Muscle layer of duodenum (tissue), 2 donors: ENCODE results near the gene FOXC1.

Experiments used
- H3K27ac ChIP-seq: one replicate; pipeline ENCODE4 v1.7.0; 2013; ENCODE audit warnings: mild to moderate bottlenecking, low read length
- H3K27me3 ChIP-seq: one replicate; pipeline ENCODE4 v1.7.0; 2013; ENCODE audit warnings: low read depth, mild to moderate bottlenecking, control low read depth, low read length
- H3K36me3 ChIP-seq, 2 donors: one replicate each; pipeline ENCODE4 v1.7.0; 2013; ENCODE audit warnings: low read length in 2 of 2, control low read depth in 1 of 2, mild to moderate bottlenecking in 1 of 2; ENCODE audit not compliant: insufficient read depth in 2 of 2, control insufficient read depth in 1 of 2
- H3K4me1 ChIP-seq, 2 donors: one replicate each; pipeline ENCODE4 v1.7.0; 2013; ENCODE audit warnings: low read length in 2 of 2, mild to moderate bottlenecking in 2 of 2, control low read depth in 1 of 2, moderate library complexity in 1 of 2; ENCODE audit not compliant: insufficient read depth in 2 of 2, control insufficient read depth in 1 of 2
- H3K4me3 ChIP-seq, 2 donors: one replicate each; pipeline ENCODE4 v1.7.0; 2013; ENCODE audit warnings: low read length in 2 of 2, low read depth in 1 of 2, mild to moderate bottlenecking in 1 of 2
- H3K9me3 ChIP-seq, 2 donors: one replicate each; pipeline ENCODE4 v1.7.0; 2013; ENCODE audit warnings: low read length in 2 of 2, control low read depth in 1 of 2, mild to moderate bottlenecking in 1 of 2; ENCODE audit not compliant: control insufficient read depth in 1 of 2
- donor health status: healthy.

Gene FOXC1

GRCh38 chr6:1601158-1602048 lies 8.3 kb upstream of the FOXC1 start:
- Histone ChIP-seq H3K36me3 (no peaks in the 10 kb centered on the region), H3K9me3 (no peaks in the 10 kb centered on the region), H3K27ac (no peak overlapping the region), H3K4me1 (peaks cover 0 to 25% of the 10 kb centered on the region in 2 donors), H3K27me3 (peaks cover 71% of the 10 kb centered on the region), H3K4me3 (no peak overlapping the region)

GRCh38 chr6:1602049-1602713 lies 7.5 kb upstream of the FOXC1 start:
- no peaks in the 10 kb centered on the region for H3K36me3 ChIP-seq
- no peaks in the 10 kb centered on the region for H3K9me3 ChIP-seq
- peaks cover 76% of the 10 kb centered on the region for H3K27me3 ChIP-seq
- no peak overlapping the region for H3K4me3 ChIP-seq
- no peak overlapping the region for H3K27ac ChIP-seq
- H3K4me1 ChIP-seq: peaks cover 0 to 29% of the 10 kb centered on the region in 2 donors

GRCh38 chr6:1603708-1604107 lies 6.0 kb upstream of the FOXC1 start:
- Histone ChIP-seq H3K27me3 (peaks cover 87% of the 10 kb centered on the region), H3K4me1 (peaks cover 0 to 34% of the 10 kb centered on the region in 2 donors), H3K9me3 (no peaks in the 10 kb centered on the region), H3K4me3 (no peak overlapping the region), H3K36me3 (no peaks in the 10 kb centered on the region), H3K27ac (no peak overlapping the region)

- Histone ChIP-seq H3K36me3 (no peaks in the 10 kb centered on the region), H3K4me3 (peak overlapping the region in 1 of 2 donors; percentile 62), H3K4me1 (peaks cover 0 to 39% of the 10 kb centered on the region in 2 donors), H3K27me3 (peaks cover 85% of the 10 kb centered on the region), H3K27ac (no peak overlapping the region), H3K9me3 (no peaks in the 10 kb centered on the region)
Observed at GRCh38 chr6:1604158-1605003, 5.3 kb upstream of the FOXC1 start.

- Histone ChIP-seq H3K4me3 (peak overlapping the region in 1 of 2 donors; percentile 62), H3K27ac (no peak overlapping the region), H3K9me3 (no peaks in the 10 kb centered on the region), H3K4me1 (peaks cover 0 to 39% of the 10 kb centered on the region in 2 donors), H3K27me3 (peaks cover 81% of the 10 kb centered on the region), H3K36me3 (no peaks in the 10 kb centered on the region)
Observed at GRCh38 chr6:1605004-1605892, 4.5 kb upstream of the FOXC1 start.

- no peak overlapping the region for H3K4me3 ChIP-seq
- H3K27ac ChIP-seq: no peak overlapping the region
- peaks cover 74% of the 10 kb centered on the region for H3K27me3 ChIP-seq
Observed at GRCh38 chr6:1605893-1606779, 3.6 kb upstream of the FOXC1 start.

GRCh38 chr6:1606780-1607515 lies 2.8 kb upstream of the FOXC1 start:
- Histone ChIP-seq H3K4me3 (no peak overlapping the region), H3K4me1 (peaks cover 0 to 45% of the 10 kb centered on the region in 2 donors), H3K27me3 (peaks cover 68% of the 10 kb centered on the region), H3K9me3 (no peaks in the 10 kb centered on the region), H3K27ac (no peak overlapping the region), H3K36me3 (no peaks in the 10 kb centered on the region)

More at GRCh38 chr6:1605893-1606779, 3.6 kb upstream of the FOXC1 start:
- H3K4me1 ChIP-seq: peaks cover 0 to 40% of the 10 kb centered on the region in 2 donors
- H3K36me3 ChIP-seq: no peaks in the 10 kb centered on the region
- H3K9me3 ChIP-seq: no peaks in the 10 kb centered on the region

- Histone ChIP-seq H3K27me3 (peaks cover 68% of the 10 kb centered on the region), H3K9me3 (no peaks in the 10 kb centered on the region), H3K4me1 (peaks cover 0 to 51% of the 10 kb centered on the region in 2 donors), H3K4me3 (no peak overlapping the region), H3K27ac (no peak overlapping the region), H3K36me3 (no peaks in the 10 kb centered on the region)
Observed at GRCh38 chr6:1607516-1608221, 2.0 kb upstream of the FOXC1 start.
